ENCODE data around the gene TDO2.

- TF ChIP-seq CTCF (IDR thresholded peaks at IDR 0.05) (no peak), POLR2A (IDR thresholded peaks at IDR 0.05) (no peak), POLR2AphosphoS5 (IDR thresholded peaks at IDR 0.05) (no peak)
Measured at GRCh38 chr4:155879767-155880166, 23.7 kb upstream of the TDO2 start.

All from breast epithelium (tissue), 3 donors.